H1 (cell line): ENCODE data around the gene SH3RF3. TPM values are rescaled to one million over a fixed set of nuclear protein-coding genes. Genes with fewer than 3 reads are reported as not detected.

Experiments
- CTCF ChIA-PET: fragments of 300-600 bp; sonication (Branson Sonifier 250); formaldehyde crosslinking; loops from one replicate; lab custom pipeline; 2021; ENCODE audit not compliant: partially characterized antibody; lab: Charles Lee
- POLR2A ChIA-PET: fragments of 300-600 bp; sonication (Branson Sonifier 250); formaldehyde crosslinking; loops from one replicate; lab custom pipeline; 2021; ENCODE audit warnings: inconsistent platforms; ENCODE audit not compliant: partially characterized antibody; lab: Charles Lee
- DNase-seq, 2 experiments: peaks; one replicate each; pipeline versions ENCODE4 v3.0.0 to v3.0.0-alpha.2; 2010 to 2022; ENCODE audit warnings: low spot score in 2 of 2, low read depth in 1 of 2, mixed read lengths in 1 of 2
- FAIRE-seq: peaks from 2 replicates; lab custom pipeline; 2011; peaks lifted over from hg19 to GRCh38; lab: Jason Lieb, UNC
- H2AFZ ChIP-seq: 2 replicates; pipeline ENCODE4 v1.8.1; 2012; ENCODE audit warnings: low read length, inconsistent platforms
- H2AK5ac ChIP-seq: 2 replicates; pipeline ENCODE4 v1.6.1; 2013; ENCODE audit warnings: low read depth, low read length
- H2BK120ac ChIP-seq: replicated peaks from 2 replicates; pipeline ENCODE3; 2013; ENCODE audit warnings: low read depth, low read length, inconsistent platforms
- H2BK12ac ChIP-seq: 2 replicates; pipeline ENCODE4 v1.6.1; 2013; ENCODE audit warnings: low read depth, low read length
- H2BK15ac ChIP-seq: 2 replicates; pipeline ENCODE4 v1.6.1; 2013; ENCODE audit warnings: low read length
- H2BK20ac ChIP-seq: 2 replicates; pipeline ENCODE4 v1.6.1; 2013; ENCODE audit warnings: low read length
- H2BK5ac ChIP-seq: 2 replicates; pipeline ENCODE4 v1.6.1; 2013; ENCODE audit warnings: low read depth, low read length
- H3K14ac ChIP-seq: 2 replicates; pipeline ENCODE4 v1.6.1; 2013; ENCODE audit warnings: inconsistent platforms; ENCODE audit not compliant: insufficient read length
- H3K18ac ChIP-seq: 2 replicates; pipeline ENCODE4 v1.6.1; 2013; ENCODE audit warnings: low read length; ENCODE audit errors: extremely low read depth
- H3K23ac ChIP-seq: 2 replicates; pipeline ENCODE4 v1.6.1; 2013; ENCODE audit warnings: inconsistent platforms; ENCODE audit not compliant: insufficient read length
- H3K23me2 ChIP-seq: 2 replicates; pipeline ENCODE4 v1.6.1; 2013; ENCODE audit warnings: low read depth, low read length
- H3K27ac ChIP-seq: 2 replicates; pipeline ENCODE4 v1.6.1; 2011; ENCODE audit warnings: low read depth, low read length, inconsistent platforms
- H3K27me3 ChIP-seq, 4 experiments: replicated peaks in 1 of 4; 1 replicate in 1 of 4; 2 replicates in 3 of 4; pipeline versions ENCODE4 v1.6.1 to v1.8.1; 2011 to 2013; ENCODE audit warnings: low read length in 3 of 4, mild to moderate bottlenecking in 3 of 4, inconsistent platforms in 2 of 4, mixed read lengths in 2 of 4, moderate library complexity in 1 of 4; ENCODE audit not compliant: control insufficient read depth in 3 of 4, insufficient read depth in 3 of 4; ENCODE audit errors: extremely low read depth in 1 of 4
- H3K36me3 ChIP-seq, 4 experiments: 2 replicates each; pipeline versions ENCODE4 v1.6.1 to v1.8.1; 2011 to 2013; ENCODE audit warnings: mild to moderate bottlenecking in 4 of 4, low read length in 3 of 4, moderate library complexity in 2 of 4, control low read depth in 1 of 4, inconsistent platforms in 1 of 4; ENCODE audit not compliant: insufficient read depth in 4 of 4, control insufficient read depth in 2 of 4
- H3K4ac ChIP-seq: replicated peaks from 2 replicates; pipeline ENCODE3; 2013; ENCODE audit warnings: low read length, low read depth, mixed read lengths, inconsistent platforms; ENCODE audit not compliant: insufficient read length
- H3K4me1 ChIP-seq, 4 experiments: replicated peaks in 1 of 4; 1 replicate in 1 of 4; 2 replicates in 3 of 4; pipeline versions ENCODE4 v1.6.1 to v1.8.1; 2011 to 2013; ENCODE audit warnings: low read length in 3 of 4, inconsistent platforms in 2 of 4, mixed read lengths in 1 of 4; ENCODE audit not compliant: insufficient read depth in 4 of 4, control insufficient read depth in 3 of 4
- H3K4me2 ChIP-seq, 2 experiments: 2 replicates each; pipeline versions ENCODE4 v1.6.1 to v1.8.1; 2011 to 2013; ENCODE audit warnings: low read depth in 2 of 2, low read length in 2 of 2, control low read depth in 1 of 2, inconsistent platforms in 1 of 2, mild to moderate bottlenecking in 1 of 2; ENCODE audit not compliant: insufficient read depth in 1 of 2
- H3K4me3 ChIP-seq, 4 experiments: fragments of 200-600, 300-600 bp in 1 of 4; sonication (generic), shearing (Covaris generic), sonication (Bioruptor Twin) in 1 of 4; 2 replicates each; pipeline versions ENCODE4 v1.5.1 to v1.8.1; 2011 to 2016; ENCODE audit warnings: low read length in 4 of 4, low read depth in 3 of 4, control low read depth in 2 of 4, inconsistent platforms in 2 of 4, mild to moderate bottlenecking in 2 of 4, mixed read lengths in 1 of 4, moderate library complexity in 1 of 4; ENCODE audit not compliant: insufficient read depth in 2 of 4; ENCODE audit errors: extremely low read depth in 1 of 4
- H3K56ac ChIP-seq: replicated peaks from 2 replicates; pipeline ENCODE3; 2013; ENCODE audit warnings: low read depth, mild to moderate bottlenecking, mixed read lengths, low read length, inconsistent platforms; ENCODE audit not compliant: insufficient read length
- H3K79me1 ChIP-seq: 2 replicates; pipeline ENCODE4 v1.6.1; 2013; ENCODE audit warnings: low read depth, low read length, control low read depth
- H3K79me2 ChIP-seq, 2 experiments: 2 replicates each; pipeline versions ENCODE4 v1.6.1 to v1.8.1; 2012 to 2013; ENCODE audit warnings: low read length in 2 of 2, mild to moderate bottlenecking in 2 of 2, inconsistent platforms in 1 of 2; ENCODE audit not compliant: insufficient read depth in 2 of 2, control insufficient read depth in 1 of 2
- H3K9ac ChIP-seq, 4 experiments: replicated peaks in 1 of 4; 1 replicate in 1 of 4; 2 replicates in 3 of 4; pipeline versions ENCODE4 v1.6.1 to v1.8.1; 2011 to 2013; ENCODE audit warnings: low read depth in 3 of 4, low read length in 3 of 4, control low read depth in 2 of 4, mild to moderate bottlenecking in 2 of 4, moderate library complexity in 2 of 4, inconsistent platforms in 1 of 4; ENCODE audit errors: extremely low read depth in 1 of 4
- H3K9me3 ChIP-seq, 2 experiments: 2 replicates each; pipeline versions ENCODE4 v1.6.1 to v1.8.1; 2012 to 2013; ENCODE audit warnings: mild to moderate bottlenecking in 2 of 2, moderate library complexity in 2 of 2, control low read depth in 1 of 2, inconsistent platforms in 1 of 2, low read depth in 1 of 2, low read length in 1 of 2, mixed read lengths in 1 of 2; ENCODE audit not compliant: insufficient read depth in 2 of 2
- H4K20me1 ChIP-seq, 2 experiments: replicated peaks in 1 of 2; 2 replicates each; pipeline versions ENCODE3 to v1.8.1; 2011 to 2013; ENCODE audit warnings: inconsistent platforms in 2 of 2, low read length in 2 of 2, mild to moderate bottlenecking in 1 of 2; ENCODE audit not compliant: insufficient read depth in 2 of 2, control insufficient read depth in 1 of 2
- H4K5ac ChIP-seq: 2 replicates; pipeline ENCODE4 v1.6.1; 2013; ENCODE audit warnings: low read length, low read depth, mixed read lengths, inconsistent platforms; ENCODE audit not compliant: insufficient read length
- H4K8ac ChIP-seq: 2 replicates; pipeline ENCODE4 v1.8.0; 2013; ENCODE audit warnings: mild to moderate bottlenecking, moderate library complexity, low read length, inconsistent platforms; ENCODE audit not compliant: insufficient read depth; ENCODE audit errors: extremely low read depth
- H4K91ac ChIP-seq: replicated peaks from 2 replicates; pipeline ENCODE3; 2013; ENCODE audit warnings: low read length, mixed read lengths, inconsistent platforms; ENCODE audit not compliant: insufficient read length
- WGBS, 2 experiments: shearing (Covaris generic) in 1 of 2; methylation state at CpG; one replicate each; pipeline versions ENCODE4 v1.1.6 to v1.1.7; 2013 to 2015; ENCODE audit warnings: low lambda C conversion rate in 2 of 2, mixed read lengths in 2 of 2, inconsistent platforms in 1 of 2, low coverage in 1 of 2, missing lambda C conversion rate in 1 of 2; ENCODE audit not compliant: insufficient replicate concordance in 2 of 2, insufficient coverage in 1 of 2, insufficient read length in 1 of 2; ENCODE audit errors: extremely low coverage in 1 of 2, missing lambda C conversion rate in 1 of 2; 5-methylcytosine and 5-hydroxymethylcytosine counted together
- polyA plus RNA-seq, 7 experiments: library from polyadenylated mRNA; depleted of rRNA in 3 of 7; stranded (reverse) in 5 of 7; unstranded in 2 of 7; fragments of >200 nt in 5 of 7; fragments of 200-250 nt in 2 of 7; gene quantifications; 1 replicate in 5 of 7; 2 replicates in 1 of 7; 4 replicates in 1 of 7; pipeline versions ENCODE4 v1.2.1 to v1.2.3, GENCODE V29; 2011 to 2013; ENCODE audit warnings: missing spikeins in 2 of 7, mixed read lengths in 2 of 7
- total RNA-seq: library from RNA; stranded (reverse); fragmentation: NEBNext Ultra II Directional; extraction: Animal tissue kit (Norgen Biotek cat#: 25700); gene quantifications from 2 replicates; pipeline ENCODE4 v1.2.1, GENCODE V29; 2021

The SH3RF3 gene
- total and polyA plus RNA-seq, 2 of the 8 experiments (the other 6 are each of a cell fraction or from before 2014, with no cell fraction given): 0.11 to 0.65 TPM

- no peak overlapping the region for H2BK120ac ChIP-seq
- H3K36me3 ChIP-seq: no peaks in the 10 kb centered on the region
- H3K79me1 ChIP-seq: no peaks in the 10 kb centered on the region
- no peak overlapping the region for H3K56ac ChIP-seq
- ChIA-PET POLR2A (no interaction called here), CTCF (interaction anchor here (0.9 to 3.1 kb wide), 11 partner anchors 9 to 339 kb away, joined by 3 to 19 read pairs (median 3); no protein-coding TSS in a partner anchor)
- no peak overlapping the region for H4K8ac ChIP-seq
- DNase-seq: no peak
- H3K4ac ChIP-seq: no peak overlapping the region
- no peak for FAIRE-seq
- no peak overlapping the region for H2BK15ac ChIP-seq
- no peaks in the 10 kb centered on the region for H3K23me2 ChIP-seq
- H3K4me2 ChIP-seq: no peak overlapping the region
- H3K4me3 ChIP-seq: no peak overlapping the region
- H3K79me2 ChIP-seq: no peaks in the 10 kb centered on the region
- no peak overlapping the region for H2AFZ ChIP-seq
- no peaks in the 10 kb centered on the region for H3K9me3 ChIP-seq
- H3K9ac ChIP-seq: no peak overlapping the region
- no peak overlapping the region for H3K18ac ChIP-seq
- H3K23ac ChIP-seq: no peak overlapping the region
- no peak overlapping the region for H2BK12ac ChIP-seq
- H2AK5ac ChIP-seq: no peak overlapping the region
- H4K20me1 ChIP-seq: no peaks in the 10 kb centered on the region
- WGBS, 2 experiments: 71% methylated on average over 1 of the region's 1 CpG; no CpG with 5 or more reads in 1 of the 2 experiments
- no peak overlapping the region for H3K27ac ChIP-seq
- no peak overlapping the region for H4K91ac ChIP-seq
- H3K4me1 ChIP-seq: no peaks in the 10 kb centered on the region; a peak in 1 of 7 replicates
- H3K14ac ChIP-seq: no peak overlapping the region
- H4K5ac ChIP-seq: no peak overlapping the region
- H3K27me3 ChIP-seq: no peaks in the 10 kb centered on the region
- no peak overlapping the region for H2BK20ac ChIP-seq
- H2BK5ac ChIP-seq: no peak overlapping the region
These were observed 78.2 kb downstream of the SH3RF3 start for GRCh38 chr2:109207176-109207575.
